ENCODE data around the gene IFNA13.

The IFNA13 gene

DNA sequence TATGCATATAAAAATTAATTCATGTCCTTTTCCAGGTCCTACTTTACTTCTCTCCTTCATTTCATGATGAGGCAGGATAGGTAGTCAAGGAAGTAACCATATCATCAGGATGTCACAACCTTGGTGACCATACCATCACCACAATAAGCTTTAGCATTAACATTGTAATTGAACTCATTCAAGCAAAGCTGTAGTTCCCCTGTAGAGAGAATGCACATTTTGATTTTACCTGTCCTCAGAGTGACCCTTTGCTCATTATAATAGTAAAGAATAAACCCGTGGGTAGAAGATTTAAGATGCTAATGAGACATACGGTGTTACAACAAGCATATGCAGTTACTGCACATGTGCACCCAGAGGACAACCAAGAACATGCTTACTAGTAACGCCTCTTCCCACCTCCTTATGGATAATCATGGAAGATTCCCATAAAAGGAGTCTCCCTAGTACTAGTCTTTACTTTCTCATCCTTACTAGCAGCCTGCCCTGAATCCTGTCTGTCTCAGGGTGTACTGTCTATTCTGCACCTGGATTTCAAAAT lies 19.4 kb downstream of the IFNA13 start:
- Histone ChIP-seq H3K4me3 (replicated peaks; ENCODE audit: low read depth, low read length) (no peak overlapping the region), H3K27me3 (replicated peaks; ENCODE audit: control insufficient read depth, insufficient read depth, low read length) (no peaks in the 10 kb centered on the region), H3K36me3 (ENCODE audit: control insufficient read depth, insufficient read depth, low read length) (no peaks in the 10 kb centered on the region)
- DNase-seq (ENCODE audit: extremely low read depth, insufficient read length) = no peak
- TF ChIP-seq, protein P1, sequence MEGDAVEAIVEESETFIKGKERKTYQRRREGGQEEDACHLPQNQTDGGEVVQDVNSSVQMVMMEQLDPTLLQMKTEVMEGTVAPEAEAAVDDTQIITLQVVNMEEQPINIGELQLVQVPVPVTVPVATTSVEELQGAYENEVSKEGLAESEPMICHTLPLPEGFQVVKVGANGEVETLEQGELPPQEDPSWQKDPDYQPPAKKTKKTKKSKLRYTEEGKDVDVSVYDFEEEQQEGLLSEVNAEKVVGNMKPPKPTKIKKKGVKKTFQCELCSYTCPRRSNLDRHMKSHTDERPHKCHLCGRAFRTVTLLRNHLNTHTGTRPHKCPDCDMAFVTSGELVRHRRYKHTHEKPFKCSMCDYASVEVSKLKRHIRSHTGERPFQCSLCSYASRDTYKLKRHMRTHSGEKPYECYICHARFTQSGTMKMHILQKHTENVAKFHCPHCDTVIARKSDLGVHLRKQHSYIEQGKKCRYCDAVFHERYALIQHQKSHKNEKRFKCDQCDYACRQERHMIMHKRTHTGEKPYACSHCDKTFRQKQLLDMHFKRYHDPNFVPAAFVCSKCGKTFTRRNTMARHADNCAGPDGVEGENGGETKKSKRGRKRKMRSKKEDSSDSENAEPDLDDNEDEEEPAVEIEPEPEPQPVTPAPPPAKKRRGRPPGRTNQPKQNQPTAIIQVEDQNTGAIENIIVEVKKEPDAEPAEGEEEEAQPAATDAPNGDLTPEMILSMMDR (IDR thresholded peaks at IDR 0.05; ENCODE audit: insufficient read depth, low read length, poor library complexity, severe bottlenecking) = no peak

DNA sequence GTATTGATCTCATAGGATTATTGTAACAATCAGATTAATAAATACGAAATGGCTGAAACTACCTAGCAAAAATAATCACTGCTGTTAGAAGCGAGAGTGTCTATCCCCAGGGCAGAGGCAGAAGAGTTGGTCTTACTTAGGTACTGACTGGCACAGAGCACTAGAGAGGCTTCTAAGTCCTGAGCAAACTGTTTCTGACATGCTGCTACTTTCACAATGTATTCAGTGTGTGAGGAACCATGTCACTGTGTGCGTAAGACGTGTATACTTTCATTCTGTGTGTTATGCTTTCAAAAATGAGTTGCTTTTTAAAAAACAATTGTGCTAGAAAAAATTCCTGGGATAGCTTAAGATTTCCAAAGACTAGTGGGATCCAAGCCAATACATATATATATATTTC lies 27.1 kb downstream of the IFNA13 start:
- H3K36me3 ChIP-seq (ENCODE audit: control insufficient read depth, insufficient read depth, low read length) = no peaks in the 10 kb centered on the region
- no peak for DNase-seq (ENCODE audit: extremely low read depth, insufficient read length)
- TF ChIP-seq, protein P1 (IDR thresholded peaks at IDR 0.05; ENCODE audit: insufficient read depth, low read length, poor library complexity, severe bottlenecking) = no peak
- no peaks in the 10 kb centered on the region for H3K27me3 ChIP-seq (replicated peaks; ENCODE audit: control insufficient read depth, insufficient read depth, low read length)
- H3K4me3 ChIP-seq (replicated peaks; ENCODE audit: low read depth, low read length) = no peak overlapping the region

DNA sequence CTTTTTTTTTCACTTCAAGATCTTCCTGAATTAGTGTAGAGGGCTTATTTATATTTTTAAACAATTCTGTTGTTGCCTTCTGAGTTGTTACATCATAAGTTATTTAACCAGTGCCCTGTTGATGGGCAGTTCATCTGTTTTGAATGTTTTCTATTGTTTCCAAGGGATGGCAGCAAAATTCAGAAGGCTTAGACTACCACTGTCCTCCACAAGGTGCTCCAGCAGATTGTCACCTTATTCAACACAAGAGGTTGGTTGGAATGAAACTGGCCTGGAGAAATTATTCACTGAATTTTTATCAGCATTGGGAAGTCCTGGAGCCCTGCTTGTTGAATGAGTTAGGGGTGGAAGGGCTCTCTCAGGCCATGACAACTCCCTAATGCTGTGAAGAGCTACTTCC lies 31.4 kb downstream of the IFNA13 start:
- no peaks in the 10 kb centered on the region for H3K27me3 ChIP-seq (replicated peaks; ENCODE audit: control insufficient read depth, insufficient read depth, low read length)
- TF ChIP-seq, protein P1 (IDR thresholded peaks at IDR 0.05; ENCODE audit: insufficient read depth, low read length, poor library complexity, severe bottlenecking) = no peak
- H3K4me3 ChIP-seq (replicated peaks; ENCODE audit: low read depth, low read length) = no peak overlapping the region
- no peak for DNase-seq (ENCODE audit: extremely low read depth, insufficient read length)
- H3K36me3 ChIP-seq (ENCODE audit: control insufficient read depth, insufficient read depth, low read length) = peaks cover 2% of the 10 kb centered on the region

DNA sequence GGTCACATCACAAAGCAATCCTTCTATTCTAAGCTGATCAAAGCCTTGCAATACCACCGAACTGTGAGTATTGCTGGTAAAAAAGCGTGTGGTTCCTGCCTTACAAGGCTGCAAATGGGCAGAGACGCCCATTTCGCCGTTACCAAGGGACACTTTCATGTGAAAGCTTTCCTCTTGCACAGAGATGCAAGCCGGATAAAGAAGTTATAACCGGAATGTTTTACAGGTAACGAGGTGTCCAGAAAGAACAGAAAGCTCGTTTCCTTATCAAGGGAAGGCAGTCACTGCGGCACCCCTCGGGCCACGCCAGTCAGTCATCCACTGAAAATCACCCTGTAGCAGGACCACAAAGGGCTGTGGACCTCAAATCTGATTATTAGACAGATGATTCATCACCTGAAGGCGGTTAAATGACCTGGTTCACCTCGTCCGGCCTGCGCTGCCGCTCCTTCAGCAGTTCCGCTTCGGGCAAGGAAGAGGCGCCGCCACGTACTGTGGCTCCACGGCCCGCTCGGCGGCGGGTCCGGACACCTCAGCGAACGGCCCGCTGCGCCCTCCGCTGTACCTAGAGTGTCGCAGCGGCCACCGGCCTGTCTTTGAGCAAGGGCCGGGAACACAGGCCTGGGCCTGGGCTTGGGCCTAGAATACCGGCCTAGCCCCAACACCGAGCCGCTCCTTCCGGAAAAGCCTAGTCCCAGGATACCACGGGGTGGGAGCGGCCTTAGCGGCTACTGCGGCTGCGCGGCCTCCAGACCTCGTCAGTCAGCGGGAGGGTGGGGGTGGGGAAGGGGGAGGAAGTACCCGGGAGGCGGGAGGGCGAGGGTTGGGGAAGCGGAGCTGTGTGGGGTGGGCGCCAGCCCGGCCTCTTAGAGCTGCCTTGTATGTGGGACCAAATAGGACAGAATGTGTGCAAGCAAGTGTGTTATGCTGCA lies 32.9 kb downstream of the IFNA13 start, which contains the start of gene KLHL9:
Gene KLHL9, minus strand, starts transcription at position 704 of the 932 bp plus-strand sequence. Its CDS starts 545 bp downstream, at position 159.
- H3K27me3 ChIP-seq (replicated peaks; ENCODE audit: control insufficient read depth, insufficient read depth, low read length) = no peaks in the 10 kb centered on the region
- peaks cover 2% of the 10 kb centered on the region for H3K36me3 ChIP-seq (ENCODE audit: control insufficient read depth, insufficient read depth, low read length)
- peak within 1 kb of the TSS; percentile 92 for H3K4me3 ChIP-seq (replicated peaks; ENCODE audit: low read depth, low read length)
- DNase-seq (ENCODE audit: extremely low read depth, insufficient read length) = peak; percentile 93
- TF ChIP-seq, protein P1 (IDR thresholded peaks at IDR 0.05; ENCODE audit: insufficient read depth, low read length, poor library complexity, severe bottlenecking) = peak; percentile 16

DNA sequence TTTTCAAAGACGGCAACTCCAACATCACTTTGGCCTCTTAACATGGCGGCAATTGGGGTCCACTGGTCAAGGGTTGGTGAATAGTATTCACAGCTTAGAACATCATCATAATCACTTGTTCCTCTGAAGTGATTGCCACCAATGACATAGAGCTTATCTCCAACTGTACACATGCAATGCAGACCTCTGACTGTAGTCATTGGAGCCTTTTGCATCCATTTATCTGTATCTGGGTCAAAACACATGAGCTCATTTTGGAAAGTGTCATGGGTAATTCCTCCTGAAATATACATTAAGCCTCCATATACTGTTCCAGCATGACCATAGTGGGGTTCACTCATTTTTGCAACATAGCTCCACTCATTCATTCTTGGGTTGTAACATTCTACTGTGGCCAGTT lies 34.6 kb downstream of the IFNA13 start:
- DNase-seq (ENCODE audit: extremely low read depth, insufficient read length) = no peak
- H3K36me3 ChIP-seq (ENCODE audit: control insufficient read depth, insufficient read depth, low read length) = peaks cover 2% of the 10 kb centered on the region
- H3K4me3 ChIP-seq (replicated peaks; ENCODE audit: low read depth, low read length) = peak overlapping the region; percentile 92; the same call in 1 of the 2 replicates
- no peaks in the 10 kb centered on the region for H3K27me3 ChIP-seq (replicated peaks; ENCODE audit: control insufficient read depth, insufficient read depth, low read length)
- TF ChIP-seq, protein P1 (IDR thresholded peaks at IDR 0.05; ENCODE audit: insufficient read depth, low read length, poor library complexity, severe bottlenecking) = no peak

Data from GM06990 (cell line).